GM12878 (cell line): Measurements from ENCODE around the gene NLGN4X. TPM values are rescaled to one million over a fixed set of nuclear protein-coding genes. Genes with fewer than 3 reads are reported as not detected.
"Not testable (repeated sequence)": the region's sequence is repeated elsewhere in the genome, so short reads cannot be mapped to it uniquely, and the experiment has no call there.

Experiments used
- ATAC-seq: fragments of 200-7000 bp; cut with Tn5 transposase; 3 replicates; pipeline ENCODE4 v1.9.1; 2020; ENCODE audit warnings: mild to moderate bottlenecking, moderate library complexity
- BruUV-seq: library from RNA; stranded (reverse); fragments of 400-500 nt; replicated peaks from 2 replicates; lab custom pipeline; 2021; lab: Mats Ljungman, UMichigan
- CTCF ChIA-PET: fragments of 300-600 bp; sonication (Branson Sonifier 250); formaldehyde crosslinking; extraction: SDS; loops from one replicate; lab custom pipeline; 2021; ENCODE audit warnings: inconsistent platforms; lab: Yijun Ruan, JAX
- POLR2A ChIA-PET: fragments of 350-600 bp; formaldehyde crosslinking; extraction: SDS; loops from one replicate; lab custom pipeline; 2021; ENCODE audit warnings: inconsistent platforms; lab: Charles Lee
- RAD21 ChIA-PET: fragments of 300-600 bp; sonication (Branson Sonifier 250); formaldehyde crosslinking; loops from one replicate; lab custom pipeline; 2023; ENCODE audit warnings: antibody characterized with exemption; ENCODE audit not compliant: unreplicated experiment; lab: Charles Lee
- SMC1A ChIA-PET: fragments of 300-600 bp; sonication (Branson Sonifier 250); formaldehyde crosslinking; loops from one replicate; lab custom pipeline; 2023; ENCODE audit not compliant: unreplicated experiment, uncharacterized antibody; lab: Charles Lee
- DNase-seq: peaks from one replicate; pipeline ENCODE4 v3.0.0-alpha.2; 2011; ENCODE audit warnings: low read depth, low spot score
- FAIRE-seq: peaks from 3 replicates; lab custom pipeline; 2011; peaks lifted over from hg19 to GRCh38; lab: Jason Lieb, UNC
- H2AFZ ChIP-seq: 2 replicates; pipeline ENCODE4 v1.6.0; 2011; ENCODE audit warnings: low read depth, low read length, control low read depth; ENCODE audit not compliant: control insufficient read depth
- H3K27ac ChIP-seq: 2 replicates; pipeline ENCODE4 v1.5.1; 2011; ENCODE audit warnings: control low read depth; ENCODE audit not compliant: control insufficient read depth, insufficient read depth
- H3K27me3 ChIP-seq, 2 experiments: replicated peaks in 1 of 2; 2 replicates each; pipeline versions ENCODE4 v1.6.0 to v1.6.1; 2011; ENCODE audit warnings: low read length in 1 of 2; ENCODE audit not compliant: control insufficient read depth in 2 of 2, insufficient read depth in 2 of 2
- H3K36me3 ChIP-seq, 2 experiments: 2 replicates each; pipeline ENCODE4 v1.5.1; 2011; ENCODE audit warnings: low read length in 1 of 2; ENCODE audit not compliant: control insufficient read depth in 2 of 2, insufficient read depth in 2 of 2
- H3K4me1 ChIP-seq: 2 replicates; pipeline ENCODE4 v1.6.1; 2011; ENCODE audit warnings: mild to moderate bottlenecking, low read length, moderate library complexity, mixed read lengths; ENCODE audit not compliant: control insufficient read depth, insufficient read depth
- H3K4me2 ChIP-seq: 2 replicates; pipeline ENCODE4 v1.6.0; 2011; ENCODE audit warnings: control low read depth; ENCODE audit not compliant: control insufficient read depth, insufficient read depth
- H3K4me3 ChIP-seq: fragments of 200-600 bp; sonication (generic); 2 replicates; pipeline ENCODE4 v1.5.1; 2016
- H3K79me2 ChIP-seq: 2 replicates; pipeline ENCODE4 v1.6.0; 2011; ENCODE audit warnings: low read length; ENCODE audit not compliant: control insufficient read depth, insufficient read depth
- H3K9ac ChIP-seq: 2 replicates; pipeline ENCODE4 v1.8.0; 2011; ENCODE audit warnings: low read length, control low read depth, mixed read lengths; ENCODE audit not compliant: control insufficient read depth, insufficient read depth
- H3K9me3 ChIP-seq: replicated peaks from 3 replicates; pipeline ENCODE4 v1.5.1; 2011; ENCODE audit warnings: mild to moderate bottlenecking, low read length; ENCODE audit not compliant: control insufficient read depth, insufficient read depth
- H4K20me1 ChIP-seq: 2 replicates; pipeline ENCODE4 v1.6.0; 2011; ENCODE audit not compliant: control insufficient read depth, insufficient read depth
- EED ChIP-seq: sonication (generic); IDR thresholded peaks from 2 replicates; pipeline ENCODE4 v1.6.1; 2016; ENCODE audit warnings: antibody characterized with exemption, low read depth
- HDAC2 ChIP-seq: fragments of 200-600 bp; sonication (generic); IDR thresholded peaks from 2 replicates; pipeline ENCODE4 v1.6.1; 2017
- IKZF2 ChIP-seq, 2 experiments: fragments of 450-650 bp; IDR thresholded peaks; 2 replicates each; pipeline ENCODE4 v1.6.1; 2017; ENCODE audit warnings: mild to moderate bottlenecking in 2 of 2, moderate library complexity in 2 of 2
- JUNB ChIP-seq: IDR thresholded peaks from 2 replicates; pipeline ENCODE4 v1.6.1; 2016; ENCODE audit warnings: antibody characterized with exemption, mild to moderate bottlenecking
- KDM1A ChIP-seq: fragments of 200-600 bp; sonication (generic); IDR thresholded peaks from 2 replicates; pipeline ENCODE4 v1.6.1; 2016; ENCODE audit warnings: borderline replicate concordance
- SMAD1 ChIP-seq: fragments of 450-650 bp; IDR thresholded peaks from 2 replicates; pipeline ENCODE4 v1.6.1; 2018; ENCODE audit warnings: mild to moderate bottlenecking, low read depth; ENCODE audit not compliant: partially characterized antibody
- ZBED1 ChIP-seq: IDR thresholded peaks from 2 replicates; pipeline ENCODE4 v1.6.1; 2016; ENCODE audit warnings: borderline replicate concordance
- ZNF207 ChIP-seq: fragments of 450-650 bp; IDR thresholded peaks from 2 replicates; pipeline ENCODE4 v1.6.1; 2014; ENCODE audit warnings: antibody characterized with exemption, mild to moderate bottlenecking, borderline replicate concordance
- ZZZ3 ChIP-seq: IDR thresholded peaks from 2 replicates; pipeline ENCODE4 v1.6.1; 2011; ENCODE audit warnings: low read depth; ENCODE audit not compliant: control insufficient read depth, insufficient read length
- WGBS: methylation state at CpG from one replicate; pipeline ENCODE4 v1.1.6; 2016; ENCODE audit warnings: low lambda C conversion rate; ENCODE audit not compliant: insufficient replicate concordance, insufficient coverage; ENCODE audit errors: missing lambda C conversion rate; 5-methylcytosine and 5-hydroxymethylcytosine counted together
- in situ Hi-C: fragments of 300-500 bp; cut with MboI; formaldehyde crosslinking; loops from 9 replicates; pipeline ENCODE4 v1.14.3; 2018; ENCODE audit warnings: mixed read lengths
- intact Hi-C: fragments of 100-400 bp; cut with micrococcal nuclease; formaldehyde crosslinking; loops from one replicate; pipeline ENCODE4 v1.14.2; 2022; ENCODE audit not compliant: unreplicated experiment
- polyA plus RNA-seq, 11 experiments: library from polyadenylated mRNA; depleted of rRNA in 4 of 11; unstranded in 6 of 11; stranded (reverse) in 5 of 11; fragments of >200 nt; fragmentation: Nextera tagmentation in 4 of 11; fragmentation: Illumina TruSeq in 1 of 11; extraction: Ambion mirVana in 4 of 11; extraction: Trizol in 1 of 11; gene quantifications; 1 replicate in 1 of 11; 2 replicates in 10 of 11; pipeline versions ENCODE4 v1.2.1 to v1.2.3, GENCODE V29; 2011 to 2016; ENCODE audit warnings: inconsistent platforms in 2 of 11, missing spikeins in 2 of 11, low read depth in 1 of 11
- total RNA-seq, 4 experiments: library from RNA; depleted of rRNA in 3 of 4; stranded (reverse); fragments of >200 nt in 3 of 4; fragmentation: Illumina TruSeq in 1 of 4; extraction: Trizol in 1 of 4; gene quantifications; 2 replicates each; pipeline versions ENCODE4 v1.2.1 to v1.2.3, GENCODE V29; 2013 to 2021
- TF ChIP-seq, protein P1 (sequence below): fragments of 450-650 bp; IDR thresholded peaks from 2 replicates; pipeline ENCODE4 v1.6.1; 2017; ENCODE audit warnings: mild to moderate bottlenecking, moderate library complexity
- TF ChIP-seq, protein P2 (sequence below): fragments of 450-650 bp; IDR thresholded peaks from 2 replicates; pipeline ENCODE4 v1.6.1; 2018; ENCODE audit warnings: borderline replicate concordance, mild to moderate bottlenecking; ENCODE audit not compliant: partially characterized antibody

NLGN4X gene
- total and polyA plus RNA-seq, 10 of the 15 experiments (the other 5 are each of a cell fraction or from before 2014, with no cell fraction given), result 0.02 to 1.5 (median 0.09) TPM; not detected in 2

GRCh38 chrX:5907207-5907606 lies 321.5 kb downstream of the NLGN4X start:
- Histone ChIP-seq H3K36me3 (no peaks in the 10 kb centered on the region), H3K9ac (no peak overlapping the region), H3K27me3 (no peaks in the 10 kb centered on the region), H3K27ac (no peak overlapping the region), H3K4me1 (no peaks in the 10 kb centered on the region), H3K4me2 (no peak overlapping the region), H3K9me3 (no peaks in the 10 kb centered on the region), H2AFZ (no peak overlapping the region), H4K20me1 (no peaks in the 10 kb centered on the region), H3K4me3 (no peak overlapping the region), H3K79me2 (no peaks in the 10 kb centered on the region)
- ChIA-PET RAD21 (no interaction called here), CTCF (interaction anchor here (0.6 kb wide), 2 partner anchors 38 to 152 kb away, joined by 3 to 5 read pairs; no protein-coding TSS in a partner anchor), SMC1A (no interaction called here), POLR2A (no interaction called here)
- 21% methylated on average over 6 of the region's 6 CpGs for WGBS
- BruUV-seq, result no TSS peak
- FAIRE-seq (no peak), DNase-seq (no peak), ATAC-seq (no peak)
- intact Hi-C loops (no loop called here), in situ Hi-C loops (no loop called here)
- TF ChIP-seq EED (no peak), HDAC2 (no peak), JUNB (no peak), KDM1A (no peak), ZZZ3 (no peak), ZNF207 (no peak), ZBED1 (no peak), IKZF2 (IDR thresholded peaks at IDR 0.05) (no peak), SMAD1 (no peak)
- TF ChIP-seq, protein P1, sequence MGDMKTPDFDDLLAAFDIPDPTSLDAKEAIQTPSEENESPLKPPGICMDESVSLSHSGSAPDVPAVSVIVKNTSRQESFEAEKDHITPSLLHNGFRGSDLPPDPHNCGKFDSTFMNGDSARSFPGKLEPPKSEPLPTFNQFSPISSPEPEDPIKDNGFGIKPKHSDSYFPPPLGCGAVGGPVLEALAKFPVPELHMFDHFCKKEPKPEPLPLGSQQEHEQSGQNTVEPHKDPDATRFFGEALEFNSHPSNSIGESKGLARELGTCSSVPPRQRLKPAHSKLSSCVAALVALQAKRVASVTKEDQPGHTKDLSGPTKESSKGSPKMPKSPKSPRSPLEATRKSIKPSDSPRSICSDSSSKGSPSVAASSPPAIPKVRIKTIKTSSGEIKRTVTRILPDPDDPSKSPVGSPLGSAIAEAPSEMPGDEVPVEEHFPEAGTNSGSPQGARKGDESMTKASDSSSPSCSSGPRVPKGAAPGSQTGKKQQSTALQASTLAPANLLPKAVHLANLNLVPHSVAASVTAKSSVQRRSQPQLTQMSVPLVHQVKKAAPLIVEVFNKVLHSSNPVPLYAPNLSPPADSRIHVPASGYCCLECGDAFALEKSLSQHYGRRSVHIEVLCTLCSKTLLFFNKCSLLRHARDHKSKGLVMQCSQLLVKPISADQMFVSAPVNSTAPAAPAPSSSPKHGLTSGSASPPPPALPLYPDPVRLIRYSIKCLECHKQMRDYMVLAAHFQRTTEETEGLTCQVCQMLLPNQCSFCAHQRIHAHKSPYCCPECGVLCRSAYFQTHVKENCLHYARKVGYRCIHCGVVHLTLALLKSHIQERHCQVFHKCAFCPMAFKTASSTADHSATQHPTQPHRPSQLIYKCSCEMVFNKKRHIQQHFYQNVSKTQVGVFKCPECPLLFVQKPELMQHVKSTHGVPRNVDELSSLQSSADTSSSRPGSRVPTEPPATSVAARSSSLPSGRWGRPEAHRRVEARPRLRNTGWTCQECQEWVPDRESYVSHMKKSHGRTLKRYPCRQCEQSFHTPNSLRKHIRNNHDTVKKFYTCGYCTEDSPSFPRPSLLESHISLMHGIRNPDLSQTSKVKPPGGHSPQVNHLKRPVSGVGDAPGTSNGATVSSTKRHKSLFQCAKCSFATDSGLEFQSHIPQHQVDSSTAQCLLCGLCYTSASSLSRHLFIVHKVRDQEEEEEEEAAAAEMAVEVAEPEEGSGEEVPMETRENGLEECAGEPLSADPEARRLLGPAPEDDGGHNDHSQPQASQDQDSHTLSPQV, result no peak
- TF ChIP-seq, protein P2, sequence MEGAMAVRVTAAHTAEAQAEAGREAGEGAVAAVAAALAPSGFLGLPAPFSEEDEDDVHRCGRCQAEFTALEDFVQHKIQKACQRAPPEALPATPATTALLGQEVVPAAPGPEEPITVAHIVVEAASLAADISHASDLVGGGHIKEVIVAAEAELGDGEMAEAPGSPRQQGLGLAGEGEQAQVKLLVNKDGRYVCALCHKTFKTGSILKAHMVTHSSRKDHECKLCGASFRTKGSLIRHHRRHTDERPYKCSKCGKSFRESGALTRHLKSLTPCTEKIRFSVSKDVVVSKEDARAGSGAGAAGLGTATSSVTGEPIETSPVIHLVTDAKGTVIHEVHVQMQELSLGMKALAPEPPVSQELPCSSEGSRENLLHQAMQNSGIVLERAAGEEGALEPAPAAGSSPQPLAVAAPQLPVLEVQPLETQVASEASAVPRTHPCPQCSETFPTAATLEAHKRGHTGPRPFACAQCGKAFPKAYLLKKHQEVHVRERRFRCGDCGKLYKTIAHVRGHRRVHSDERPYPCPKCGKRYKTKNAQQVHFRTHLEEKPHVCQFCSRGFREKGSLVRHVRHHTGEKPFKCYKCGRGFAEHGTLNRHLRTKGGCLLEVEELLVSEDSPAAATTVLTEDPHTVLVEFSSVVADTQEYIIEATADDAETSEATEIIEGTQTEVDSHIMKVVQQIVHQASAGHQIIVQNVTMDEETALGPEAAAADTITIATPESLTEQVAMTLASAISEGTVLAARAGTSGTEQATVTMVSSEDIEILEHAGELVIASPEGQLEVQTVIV, result no peak

DNA sequence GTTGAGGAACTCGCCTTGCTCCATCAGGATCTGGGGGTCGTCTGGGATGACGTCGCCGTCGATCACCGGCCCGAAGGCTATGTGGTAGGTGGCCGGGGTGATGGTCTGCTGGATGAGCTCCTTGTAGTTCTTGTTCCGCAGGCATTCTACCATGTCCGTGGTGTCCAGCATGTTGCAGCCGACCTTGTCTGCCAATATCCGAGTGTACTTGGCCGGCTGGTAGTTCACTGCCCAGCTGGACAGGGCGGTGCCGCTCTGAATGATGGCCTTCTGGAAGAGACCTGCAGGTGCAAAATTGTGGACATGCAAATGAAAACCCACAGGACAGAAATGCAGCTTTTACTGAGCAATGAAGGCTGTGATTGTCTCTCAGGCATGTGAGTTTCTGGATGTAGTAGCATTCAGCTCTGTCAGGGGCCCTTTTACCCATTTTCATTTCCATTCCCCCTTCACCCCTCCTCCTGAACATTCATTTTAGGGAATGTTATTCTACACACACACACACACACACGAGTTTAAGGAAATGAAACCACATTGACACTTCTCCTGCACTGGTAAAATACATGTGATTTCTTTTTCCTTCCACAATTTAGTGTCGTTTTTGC lies 325.0 kb downstream of the NLGN4X start:
- intact Hi-C loops, POLR2A ChIA-PET, H3K79me2 ChIP-seq, H3K9ac ChIP-seq, H2AFZ ChIP-seq, ATAC-seq, H3K9me3 ChIP-seq, H3K4me3 ChIP-seq, BruUV-seq, H4K20me1 ChIP-seq, SMC1A ChIA-PET, DNase-seq, FAIRE-seq, H3K4me1 ChIP-seq, in situ Hi-C loops, H3K36me3 ChIP-seq, RAD21 ChIA-PET, H3K27me3 ChIP-seq, H3K27ac ChIP-seq, H3K4me2 ChIP-seq: not testable (repeated sequence)
- 71% methylated on average over 15 of the region's 18 CpGs for WGBS
- CTCF ChIA-PET, result interaction anchor here (0.7 to 0.8 kb wide), 2 partner anchors 12 to 218 kb away, joined by 3 read pairs; no protein-coding TSS in a partner anchor
